ENCODE data around the gene TSPAN19. TPM values are rescaled to one million over a fixed set of nuclear protein-coding genes. Genes with fewer than 3 reads are reported as not detected.

The TSPAN19 gene
- total RNA-seq, 1 experiment from 2014 or later: not detected

- Histone ChIP-seq H2BK120ac (ENCODE audit: low read depth, low read length, poor library complexity, severe bottlenecking) (no peak overlapping the region), H2BK15ac (ENCODE audit: low read depth, low read length) (no peak overlapping the region), H3K14ac (ENCODE audit: insufficient read depth, low read length) (no peak overlapping the region)
Observed at GRCh38 chr12:84986586-84986985, 49.5 kb downstream of the TSPAN19 start.

More at GRCh38 chr12:84986586-84986985, 49.5 kb downstream of the TSPAN19 start:
- no peaks in the 10 kb centered on the region for H4K20me1 ChIP-seq (ENCODE audit: control insufficient read depth, insufficient read depth, insufficient read length)
- no peaks in the 10 kb centered on the region for H3K79me1 ChIP-seq (ENCODE audit: insufficient read depth, low read depth, low read length, poor library complexity, severe bottlenecking)
- no peak overlapping the region for H2BK20ac ChIP-seq (ENCODE audit: low read depth, low read length, poor library complexity, severe bottlenecking)
- no peak overlapping the region for H3K23ac ChIP-seq (ENCODE audit: insufficient read length, low read depth, low read length)
- no peak overlapping the region for H4K91ac ChIP-seq (ENCODE audit: insufficient read length, low read depth, low read length)
- H3K18ac ChIP-seq (ENCODE audit: insufficient read length, low read depth, low read length): no peak overlapping the region
- H3K79me2 ChIP-seq (ENCODE audit: insufficient read depth, low read length): no peaks in the 10 kb centered on the region
- H2BK12ac ChIP-seq (ENCODE audit: insufficient read length, low read depth, low read length): no peak overlapping the region
- no peak overlapping the region for H3K27ac Mint-ChIP-seq
- no peak overlapping the region for H3K4me2 ChIP-seq (ENCODE audit: insufficient read depth, insufficient read length, low read length)
- no peak overlapping the region for H4K8ac ChIP-seq (replicated peaks; ENCODE audit: insufficient read length, low read depth, low read length)
- H3K36me3 Mint-ChIP-seq (ENCODE audit: insufficient read depth in 1 of 3, low read depth in 3 of 3): no peaks in the 10 kb centered on the region
- no CpG with 5 or more reads among the region's 3 CpGs for WGBS (ENCODE audit: extremely low coverage, insufficient read length, low lambda C conversion rate)
- H3K27ac ChIP-seq (ENCODE audit: insufficient read length, low read depth, low read length): no peak overlapping the region
- no peak overlapping the region for H3T11ph ChIP-seq (ENCODE audit: low read length)
- H3K27me3 Mint-ChIP-seq (ENCODE audit: low read depth): no peaks in the 10 kb centered on the region
- DNase-seq: no peak
- no peaks in the 10 kb centered on the region for H3K23me2 ChIP-seq (ENCODE audit: insufficient read length, low read depth, low read length, poor library complexity, severe bottlenecking)
- no peak overlapping the region for H3K4me3 Mint-ChIP-seq
- no peak overlapping the region for H4K5ac ChIP-seq (ENCODE audit: insufficient read length, low read depth, low read length)
- H3K4me1 Mint-ChIP-seq: peaks cover 11% of the 10 kb centered on the region in 2 experiments
- no peak overlapping the region for H2AFZ ChIP-seq (ENCODE audit: low read length)
- H3K56ac ChIP-seq (ENCODE audit: insufficient read length, low read depth, low read length): no peak overlapping the region
- H3K4ac ChIP-seq (ENCODE audit: low read depth, low read length): no peak overlapping the region
- no peaks in the 10 kb centered on the region for H3K27me3 ChIP-seq (ENCODE audit: insufficient read depth, low read length)
- no peak overlapping the region for H2AK5ac ChIP-seq (ENCODE audit: insufficient read length, low read length)
- H3K9ac ChIP-seq (ENCODE audit: extremely low read depth, insufficient read length, low read length): no peak overlapping the region
- no peaks in the 10 kb centered on the region; the same call in none of the 2 replicates for H3K4me1 ChIP-seq (ENCODE audit: insufficient read depth, low read length)
- TF ChIP-seq CTCF (conservative IDR thresholded peaks at IDR 0.05): no peak
- no peak overlapping the region for H2BK5ac ChIP-seq (ENCODE audit: insufficient read length, low read length)
- no peaks in the 10 kb centered on the region; a peak in 1 of 5 replicates for H3K9me3 Mint-ChIP-seq
- no peaks in the 10 kb centered on the region for H3K9me3 ChIP-seq (ENCODE audit: control insufficient read depth, low read depth, low read length)
